ENCODE data around the gene RAB31. TPM values are rescaled to one million over a fixed set of nuclear protein-coding genes. Genes with fewer than 3 reads are reported as not detected.

RAB31 gene
- total RNA-seq, 4 donors from 2014 or later: 27.1 to 54.4 (median 44.3) TPM

DNA sequence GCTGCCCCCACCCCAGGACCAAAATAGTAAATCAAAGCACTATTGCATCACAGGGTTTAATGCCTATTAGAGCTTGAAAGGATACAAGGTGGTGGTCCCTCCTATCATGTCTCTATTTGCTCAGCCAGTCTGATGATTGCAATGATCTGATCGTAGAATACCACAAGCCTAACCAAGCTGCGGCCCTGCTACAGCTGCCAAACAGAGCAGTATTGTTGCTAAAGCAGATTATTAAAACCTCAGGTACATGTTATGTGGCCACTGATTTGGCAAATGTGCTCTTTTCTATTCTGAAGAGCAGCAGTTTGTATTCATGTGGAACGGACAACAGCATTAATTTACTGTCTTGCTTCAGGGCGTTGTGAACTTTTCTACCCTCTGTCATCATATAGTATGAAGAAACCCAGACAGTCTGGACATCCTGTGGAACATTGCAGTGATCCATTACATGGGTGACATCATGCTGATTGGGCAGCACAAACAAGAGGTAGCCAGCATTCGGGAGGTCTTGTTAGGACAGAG, 197.4 kb downstream of the RAB31 start:
- Histone ChIP-seq H3K4me3 (no peak overlapping the region), H3K36me3 (no peaks in the 10 kb centered on the region), H3K9me3 (no peaks in the 10 kb centered on the region), H3K27me3 (no peaks in the 10 kb centered on the region), H3K27ac (no peak overlapping the region), H3K4me1 (no peaks in the 10 kb centered on the region)
- DNase-seq (ENCODE audit: low spot score in 2 of 2): no peak
- TF ChIP-seq, protein P1, sequence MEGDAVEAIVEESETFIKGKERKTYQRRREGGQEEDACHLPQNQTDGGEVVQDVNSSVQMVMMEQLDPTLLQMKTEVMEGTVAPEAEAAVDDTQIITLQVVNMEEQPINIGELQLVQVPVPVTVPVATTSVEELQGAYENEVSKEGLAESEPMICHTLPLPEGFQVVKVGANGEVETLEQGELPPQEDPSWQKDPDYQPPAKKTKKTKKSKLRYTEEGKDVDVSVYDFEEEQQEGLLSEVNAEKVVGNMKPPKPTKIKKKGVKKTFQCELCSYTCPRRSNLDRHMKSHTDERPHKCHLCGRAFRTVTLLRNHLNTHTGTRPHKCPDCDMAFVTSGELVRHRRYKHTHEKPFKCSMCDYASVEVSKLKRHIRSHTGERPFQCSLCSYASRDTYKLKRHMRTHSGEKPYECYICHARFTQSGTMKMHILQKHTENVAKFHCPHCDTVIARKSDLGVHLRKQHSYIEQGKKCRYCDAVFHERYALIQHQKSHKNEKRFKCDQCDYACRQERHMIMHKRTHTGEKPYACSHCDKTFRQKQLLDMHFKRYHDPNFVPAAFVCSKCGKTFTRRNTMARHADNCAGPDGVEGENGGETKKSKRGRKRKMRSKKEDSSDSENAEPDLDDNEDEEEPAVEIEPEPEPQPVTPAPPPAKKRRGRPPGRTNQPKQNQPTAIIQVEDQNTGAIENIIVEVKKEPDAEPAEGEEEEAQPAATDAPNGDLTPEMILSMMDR (IDR thresholded peaks at IDR 0.05): no peak
- TF ChIP-seq EP300 (IDR thresholded peaks at IDR 0.05): no peak
- TF ChIP-seq POLR2A (IDR thresholded peaks at IDR 0.05): no peak
- 67 to 68% methylated on average over 5 of the region's 5 CpGs for WGBS, 2 donors

DNA sequence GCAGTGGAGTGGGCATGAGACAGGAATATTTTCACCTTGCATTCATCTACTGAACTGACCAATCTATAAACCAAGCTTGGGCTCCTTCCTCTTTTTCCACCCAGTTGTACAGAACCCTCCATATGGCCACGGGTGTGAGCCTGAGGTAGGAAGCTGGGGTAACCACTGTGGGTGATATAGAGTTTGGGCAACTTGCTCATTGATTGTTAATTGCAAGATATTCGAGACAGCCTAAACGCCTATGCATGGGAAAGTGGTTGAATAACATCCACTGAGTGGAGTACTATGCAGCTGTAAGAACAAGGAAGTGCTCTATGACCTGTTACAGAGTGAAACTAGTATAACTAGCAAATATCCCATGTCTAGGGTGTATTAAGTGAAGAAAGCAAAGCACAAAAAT, 198.4 kb downstream of the RAB31 start:
- Histone ChIP-seq H3K27me3 (no peaks in the 10 kb centered on the region), H3K36me3 (no peaks in the 10 kb centered on the region), H3K4me1 (no peaks in the 10 kb centered on the region), H3K4me3 (no peak overlapping the region), H3K9me3 (no peaks in the 10 kb centered on the region), H3K27ac (no peak overlapping the region)
- 74 to 79% methylated on average over 3 of the region's 3 CpGs for WGBS, 2 donors
- TF ChIP-seq, protein P1 (IDR thresholded peaks at IDR 0.05): no peak
- TF ChIP-seq POLR2A (IDR thresholded peaks at IDR 0.05): no peak
- no peak for TF ChIP-seq EP300 (IDR thresholded peaks at IDR 0.05)
- no peak for DNase-seq (ENCODE audit: low spot score in 2 of 2)

DNA sequence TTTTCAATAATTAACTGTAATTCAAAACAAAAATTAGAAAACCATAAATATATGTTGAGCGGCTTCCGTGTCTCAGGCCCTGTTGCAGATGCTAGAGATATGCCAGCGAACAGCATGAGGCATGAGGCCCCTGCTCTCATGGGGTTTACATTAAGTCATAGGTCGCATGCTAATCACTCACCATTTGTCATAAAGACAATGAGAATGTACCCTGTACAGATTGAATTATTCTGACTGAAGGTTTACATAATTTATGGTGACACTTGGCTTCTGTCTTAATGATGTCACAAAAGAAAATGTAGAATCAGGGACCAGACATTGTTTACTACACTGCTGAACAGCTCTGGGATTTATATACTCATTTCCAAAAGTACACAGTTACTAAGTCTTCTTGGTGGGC, 199.8 kb downstream of the RAB31 start:
- H3K36me3 ChIP-seq: no peaks in the 10 kb centered on the region
- no peaks in the 10 kb centered on the region for H3K27me3 ChIP-seq
- H3K4me3 ChIP-seq: no peak overlapping the region
- H3K9me3 ChIP-seq: no peaks in the 10 kb centered on the region
- TF ChIP-seq, protein P1 (IDR thresholded peaks at IDR 0.05): no peak
- TF ChIP-seq EP300 (IDR thresholded peaks at IDR 0.05) (no peak), POLR2A (IDR thresholded peaks at IDR 0.05) (no peak)
- no peak overlapping the region for H3K27ac ChIP-seq
- DNase-seq (ENCODE audit: low spot score in 2 of 2): no peak
- WGBS, 2 donors: 95 to 96% methylated on average over 4 of the region's 4 CpGs
- H3K4me1 ChIP-seq: peaks cover 0 to 3% (median under 1%) of the 10 kb centered on the region in 4 donors

DNA sequence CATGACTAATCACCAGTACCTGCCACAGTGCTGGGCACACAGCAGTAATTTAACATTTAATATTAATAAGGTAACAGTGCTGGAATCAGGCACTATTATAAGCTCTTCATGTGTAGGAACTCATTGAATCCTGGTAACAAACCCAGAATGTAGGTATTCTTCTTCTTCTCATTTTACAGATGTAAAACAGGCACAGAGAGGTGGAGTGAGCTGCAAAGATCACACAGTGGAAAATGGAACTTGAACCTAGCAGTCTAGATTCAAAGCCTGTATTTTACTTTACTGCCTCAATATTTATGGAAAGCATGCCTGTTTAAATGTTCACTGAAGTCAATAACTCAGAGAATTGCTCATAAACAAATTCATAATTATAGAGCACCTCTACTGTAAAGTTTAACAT, 202.0 kb downstream of the RAB31 start:
- no peaks in the 10 kb centered on the region for H3K36me3 ChIP-seq
- DNase-seq (ENCODE audit: low spot score in 2 of 2): no peak
- H3K4me1 ChIP-seq: peaks cover 0 to 7% (median 2%) of the 10 kb centered on the region in 4 donors
- no peaks in the 10 kb centered on the region for H3K27me3 ChIP-seq
- H3K27ac ChIP-seq: no peak overlapping the region
- TF ChIP-seq EP300 (IDR thresholded peaks at IDR 0.05) (no peak), POLR2A (IDR thresholded peaks at IDR 0.05) (no peak)
- TF ChIP-seq, protein P1 (IDR thresholded peaks at IDR 0.05): no peak
- no peak overlapping the region for H3K4me3 ChIP-seq
- H3K9me3 ChIP-seq: no peaks in the 10 kb centered on the region

DNA sequence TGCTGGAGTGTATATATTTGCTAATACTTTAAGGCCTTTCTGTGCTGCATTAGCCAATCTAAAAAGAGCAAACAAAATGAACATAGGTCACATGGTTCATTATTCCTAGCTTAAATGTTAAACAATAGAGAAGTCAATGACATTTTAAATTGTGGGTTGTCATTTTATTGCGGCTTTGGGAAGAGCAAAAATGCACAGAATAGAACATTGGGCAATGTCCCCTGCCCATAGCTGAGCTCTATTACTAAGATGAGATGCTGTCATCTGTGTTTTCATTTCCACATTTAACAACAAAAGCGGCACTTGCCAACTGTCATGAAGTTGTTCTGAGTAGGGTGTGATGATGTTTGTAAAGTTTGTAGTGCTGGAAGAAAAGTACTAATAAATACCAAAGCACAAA, 202.6 kb downstream of the RAB31 start:
- Histone ChIP-seq H3K9me3 (no peaks in the 10 kb centered on the region), H3K27ac (no peak overlapping the region), H3K4me3 (no peak overlapping the region), H3K36me3 (no peaks in the 10 kb centered on the region), H3K4me1 (peaks cover 0 to 10% (median 5%) of the 10 kb centered on the region in 4 donors), H3K27me3 (no peaks in the 10 kb centered on the region)
- 78 to 86% methylated on average over 2 of the region's 2 CpGs for WGBS, 2 donors
- DNase-seq (ENCODE audit: low spot score in 2 of 2): no peak
- TF ChIP-seq, protein P1 (IDR thresholded peaks at IDR 0.05): no peak
- TF ChIP-seq EP300 (IDR thresholded peaks at IDR 0.05) (no peak), POLR2A (IDR thresholded peaks at IDR 0.05) (no peak)

All from tibial nerve (tissue), 4 donors.